ENCODE measurements around the gene GPR137. TPM values are rescaled to one million over a fixed set of nuclear protein-coding genes. Genes with fewer than 3 reads are reported as not detected.

Gene GPR137
- total and polyA plus RNA-seq, 4 donors, result 6.7 to 22.2 (median 9.0) TPM

DNA sequence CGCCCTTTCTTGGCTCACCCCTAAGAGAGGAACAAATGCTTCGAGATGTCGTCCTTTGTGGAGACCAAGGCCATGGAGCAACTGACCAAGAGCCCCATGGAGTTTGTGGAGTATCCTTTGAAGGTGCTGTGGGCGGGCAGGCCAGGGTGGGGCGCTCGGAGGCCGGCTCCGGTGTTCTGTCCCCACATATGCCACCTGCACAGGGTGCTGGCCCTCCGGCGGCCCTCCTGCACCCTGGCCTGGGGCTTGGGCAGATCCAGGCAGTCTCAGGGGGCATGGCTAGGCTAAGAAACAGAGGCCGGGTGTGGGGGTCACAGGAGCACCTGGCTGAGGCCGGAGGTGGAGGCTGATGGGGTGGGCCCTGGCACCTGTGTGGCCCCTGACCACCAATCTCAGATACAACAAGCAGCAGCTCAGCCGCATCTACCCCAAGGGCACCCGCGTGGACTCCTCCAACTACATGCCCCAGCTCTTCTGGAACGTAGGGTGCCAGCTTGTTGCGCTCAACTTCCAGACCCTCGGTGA, 24.0 kb upstream of the GPR137 start:
- H3K4me3 ChIP-seq (ENCODE audit: low read depth in 1 of 3, low read length in 3 of 3), result no peak overlapping the region
- no peak overlapping the region for H3K9ac ChIP-seq (ENCODE audit: low read depth in 1 of 2, low read length in 2 of 2)
- no peaks in the 10 kb centered on the region for H3K4me1 ChIP-seq (ENCODE audit: control insufficient read depth in 4 of 4, insufficient read depth in 4 of 4, low read length in 3 of 4)
- no peaks in the 10 kb centered on the region for H3K9me3 ChIP-seq (ENCODE audit: control insufficient read depth in 4 of 4, low read length in 3 of 4)
- no peaks in the 10 kb centered on the region for H3K27me3 ChIP-seq (ENCODE audit: control insufficient read depth in 4 of 4, insufficient read depth in 4 of 4, low read length in 3 of 4)
- no peak for TF ChIP-seq NR2F2 (IDR thresholded peaks at IDR 0.05)
- TF ChIP-seq, protein P1, sequence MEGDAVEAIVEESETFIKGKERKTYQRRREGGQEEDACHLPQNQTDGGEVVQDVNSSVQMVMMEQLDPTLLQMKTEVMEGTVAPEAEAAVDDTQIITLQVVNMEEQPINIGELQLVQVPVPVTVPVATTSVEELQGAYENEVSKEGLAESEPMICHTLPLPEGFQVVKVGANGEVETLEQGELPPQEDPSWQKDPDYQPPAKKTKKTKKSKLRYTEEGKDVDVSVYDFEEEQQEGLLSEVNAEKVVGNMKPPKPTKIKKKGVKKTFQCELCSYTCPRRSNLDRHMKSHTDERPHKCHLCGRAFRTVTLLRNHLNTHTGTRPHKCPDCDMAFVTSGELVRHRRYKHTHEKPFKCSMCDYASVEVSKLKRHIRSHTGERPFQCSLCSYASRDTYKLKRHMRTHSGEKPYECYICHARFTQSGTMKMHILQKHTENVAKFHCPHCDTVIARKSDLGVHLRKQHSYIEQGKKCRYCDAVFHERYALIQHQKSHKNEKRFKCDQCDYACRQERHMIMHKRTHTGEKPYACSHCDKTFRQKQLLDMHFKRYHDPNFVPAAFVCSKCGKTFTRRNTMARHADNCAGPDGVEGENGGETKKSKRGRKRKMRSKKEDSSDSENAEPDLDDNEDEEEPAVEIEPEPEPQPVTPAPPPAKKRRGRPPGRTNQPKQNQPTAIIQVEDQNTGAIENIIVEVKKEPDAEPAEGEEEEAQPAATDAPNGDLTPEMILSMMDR (IDR thresholded peaks at IDR 0.05; ENCODE audit: low read depth, low read length, missing input control), result no peak
- no peak for TF ChIP-seq FOXA1 (IDR thresholded peaks at IDR 0.05)
- no peak for TF ChIP-seq JUND (IDR thresholded peaks at IDR 0.05)
- TF ChIP-seq, protein P2, sequence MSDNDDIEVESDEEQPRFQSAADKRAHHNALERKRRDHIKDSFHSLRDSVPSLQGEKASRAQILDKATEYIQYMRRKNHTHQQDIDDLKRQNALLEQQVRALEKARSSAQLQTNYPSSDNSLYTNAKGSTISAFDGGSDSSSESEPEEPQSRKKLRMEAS (IDR thresholded peaks at IDR 0.05), result no peak
- TF ChIP-seq, protein P3, sequence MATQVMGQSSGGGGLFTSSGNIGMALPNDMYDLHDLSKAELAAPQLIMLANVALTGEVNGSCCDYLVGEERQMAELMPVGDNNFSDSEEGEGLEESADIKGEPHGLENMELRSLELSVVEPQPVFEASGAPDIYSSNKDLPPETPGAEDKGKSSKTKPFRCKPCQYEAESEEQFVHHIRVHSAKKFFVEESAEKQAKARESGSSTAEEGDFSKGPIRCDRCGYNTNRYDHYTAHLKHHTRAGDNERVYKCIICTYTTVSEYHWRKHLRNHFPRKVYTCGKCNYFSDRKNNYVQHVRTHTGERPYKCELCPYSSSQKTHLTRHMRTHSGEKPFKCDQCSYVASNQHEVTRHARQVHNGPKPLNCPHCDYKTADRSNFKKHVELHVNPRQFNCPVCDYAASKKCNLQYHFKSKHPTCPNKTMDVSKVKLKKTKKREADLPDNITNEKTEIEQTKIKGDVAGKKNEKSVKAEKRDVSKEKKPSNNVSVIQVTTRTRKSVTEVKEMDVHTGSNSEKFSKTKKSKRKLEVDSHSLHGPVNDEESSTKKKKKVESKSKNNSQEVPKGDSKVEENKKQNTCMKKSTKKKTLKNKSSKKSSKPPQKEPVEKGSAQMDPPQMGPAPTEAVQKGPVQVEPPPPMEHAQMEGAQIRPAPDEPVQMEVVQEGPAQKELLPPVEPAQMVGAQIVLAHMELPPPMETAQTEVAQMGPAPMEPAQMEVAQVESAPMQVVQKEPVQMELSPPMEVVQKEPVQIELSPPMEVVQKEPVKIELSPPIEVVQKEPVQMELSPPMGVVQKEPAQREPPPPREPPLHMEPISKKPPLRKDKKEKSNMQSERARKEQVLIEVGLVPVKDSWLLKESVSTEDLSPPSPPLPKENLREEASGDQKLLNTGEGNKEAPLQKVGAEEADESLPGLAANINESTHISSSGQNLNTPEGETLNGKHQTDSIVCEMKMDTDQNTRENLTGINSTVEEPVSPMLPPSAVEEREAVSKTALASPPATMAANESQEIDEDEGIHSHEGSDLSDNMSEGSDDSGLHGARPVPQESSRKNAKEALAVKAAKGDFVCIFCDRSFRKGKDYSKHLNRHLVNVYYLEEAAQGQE (IDR thresholded peaks at IDR 0.05), result no peak
- no peak for TF ChIP-seq GABPA (IDR thresholded peaks at IDR 0.05 in 1 of 2, conservative IDR thresholded peaks at IDR 0.05 in 1 of 2)
- TF ChIP-seq YY1 (IDR thresholded peaks at IDR 0.05), result no peak
- no peak for TF ChIP-seq HNF4A (conservative IDR thresholded peaks at IDR 0.05)
- no peak for TF ChIP-seq SP1 (IDR thresholded peaks at IDR 0.05)
- TF ChIP-seq EGR1 (IDR thresholded peaks at IDR 0.05; ENCODE audit: low read depth in 2 of 2), result no peak
- TF ChIP-seq, protein P4, sequence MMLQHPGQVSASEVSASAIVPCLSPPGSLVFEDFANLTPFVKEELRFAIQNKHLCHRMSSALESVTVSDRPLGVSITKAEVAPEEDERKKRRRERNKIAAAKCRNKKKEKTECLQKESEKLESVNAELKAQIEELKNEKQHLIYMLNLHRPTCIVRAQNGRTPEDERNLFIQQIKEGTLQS (IDR thresholded peaks at IDR 0.05), result no peak
- DNase-seq (ENCODE audit: low spot score), result no peak
- no peak overlapping the region for H3K27ac ChIP-seq (ENCODE audit: low read depth in 1 of 2, low read length in 2 of 2)
- peaks cover 0 to 13% (median 3%) of the 10 kb centered on the region in 4 donors for H3K36me3 ChIP-seq (ENCODE audit: control insufficient read depth in 4 of 4, insufficient read depth in 3 of 4, low read depth in 1 of 4, low read length in 3 of 4)
- WGBS, result 96% methylated on average over 18 of the region's 18 CpGs

DNA sequence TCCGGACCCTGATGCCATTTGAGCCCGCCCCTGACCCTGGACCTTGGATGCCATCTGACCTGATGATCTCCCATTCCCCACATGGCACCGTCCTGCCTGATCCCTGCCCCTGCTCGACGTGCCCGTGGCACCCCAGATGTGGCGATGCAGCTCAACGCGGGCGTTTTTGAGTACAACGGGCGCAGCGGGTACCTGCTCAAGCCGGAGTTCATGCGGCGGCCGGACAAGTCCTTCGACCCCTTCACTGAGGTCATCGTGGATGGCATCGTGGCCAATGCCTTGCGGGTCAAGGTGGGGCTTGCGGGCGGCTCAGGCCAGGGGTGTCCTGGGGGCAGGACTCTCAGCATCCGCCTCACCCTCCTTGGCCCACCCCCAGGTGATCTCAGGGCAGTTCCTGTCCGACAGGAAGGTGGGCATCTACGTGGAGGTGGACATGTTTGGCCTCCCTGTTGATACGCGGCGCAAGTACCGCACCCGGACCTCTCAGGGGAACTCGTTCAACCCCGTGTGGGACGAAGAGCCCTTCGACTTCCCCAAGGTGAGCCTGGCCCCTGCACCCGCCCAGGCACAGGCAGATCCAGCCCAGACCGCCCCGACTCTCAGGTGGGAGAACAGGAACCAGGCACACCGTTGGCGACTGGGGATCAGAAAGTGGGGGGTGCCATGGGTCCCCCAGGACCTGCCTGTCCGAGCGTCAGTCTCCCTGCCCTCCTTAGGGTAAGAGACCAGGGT, 23.2 kb upstream of the GPR137 start:
- Histone ChIP-seq H3K9me3 (ENCODE audit: control insufficient read depth in 4 of 4, low read length in 3 of 4) (no peaks in the 10 kb centered on the region), H3K27ac (ENCODE audit: low read depth in 1 of 2, low read length in 2 of 2) (no peak overlapping the region), H3K4me1 (ENCODE audit: control insufficient read depth in 4 of 4, insufficient read depth in 4 of 4, low read length in 3 of 4) (peaks cover 0 to 3% (median 0%) of the 10 kb centered on the region in 4 donors), H3K9ac (ENCODE audit: low read depth in 1 of 2, low read length in 2 of 2) (no peak overlapping the region), H3K4me3 (ENCODE audit: low read depth in 1 of 3, low read length in 3 of 3) (no peak overlapping the region), H3K36me3 (ENCODE audit: control insufficient read depth in 4 of 4, insufficient read depth in 3 of 4, low read depth in 1 of 4, low read length in 3 of 4) (peaks cover 0 to 12% (median 3%) of the 10 kb centered on the region in 4 donors), H3K27me3 (ENCODE audit: control insufficient read depth in 4 of 4, insufficient read depth in 4 of 4, low read length in 3 of 4) (no peaks in the 10 kb centered on the region)
- TF ChIP-seq SP1 (IDR thresholded peaks at IDR 0.05) (no peak), RAD21 (IDR thresholded peaks at IDR 0.05) (no peak), FOXA2 (IDR thresholded peaks at IDR 0.05) (no peak), JUND (IDR thresholded peaks at IDR 0.05) (no peak)
- TF ChIP-seq, protein P4 (IDR thresholded peaks at IDR 0.05), result no peak
- TF ChIP-seq, protein P5, sequence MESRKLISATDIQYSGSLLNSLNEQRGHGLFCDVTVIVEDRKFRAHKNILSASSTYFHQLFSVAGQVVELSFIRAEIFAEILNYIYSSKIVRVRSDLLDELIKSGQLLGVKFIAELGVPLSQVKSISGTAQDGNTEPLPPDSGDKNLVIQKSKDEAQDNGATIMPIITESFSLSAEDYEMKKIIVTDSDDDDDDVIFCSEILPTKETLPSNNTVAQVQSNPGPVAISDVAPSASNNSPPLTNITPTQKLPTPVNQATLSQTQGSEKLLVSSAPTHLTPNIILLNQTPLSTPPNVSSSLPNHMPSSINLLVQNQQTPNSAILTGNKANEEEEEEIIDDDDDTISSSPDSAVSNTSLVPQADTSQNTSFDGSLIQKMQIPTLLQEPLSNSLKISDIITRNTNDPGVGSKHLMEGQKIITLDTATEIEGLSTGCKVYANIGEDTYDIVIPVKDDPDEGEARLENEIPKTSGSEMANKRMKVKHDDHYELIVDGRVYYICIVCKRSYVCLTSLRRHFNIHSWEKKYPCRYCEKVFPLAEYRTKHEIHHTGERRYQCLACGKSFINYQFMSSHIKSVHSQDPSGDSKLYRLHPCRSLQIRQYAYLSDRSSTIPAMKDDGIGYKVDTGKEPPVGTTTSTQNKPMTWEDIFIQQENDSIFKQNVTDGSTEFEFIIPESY (IDR thresholded peaks at IDR 0.05), result no peak
- no peak for DNase-seq (ENCODE audit: low spot score)
- 96% methylated on average over 42 of the region's 42 CpGs for WGBS
